HTERT RPE-1 (cell line): ENCODE results near the gene CDH13.

Experiments used
- in situ Hi-C: fragments of 300-500 bp; cut with MboI; formaldehyde crosslinking; loops from 4 replicates; pipeline ENCODE4 v1.14.3; 2020; ENCODE audit warnings: low sequenced_read_pairs

CDH13 gene

DNA sequence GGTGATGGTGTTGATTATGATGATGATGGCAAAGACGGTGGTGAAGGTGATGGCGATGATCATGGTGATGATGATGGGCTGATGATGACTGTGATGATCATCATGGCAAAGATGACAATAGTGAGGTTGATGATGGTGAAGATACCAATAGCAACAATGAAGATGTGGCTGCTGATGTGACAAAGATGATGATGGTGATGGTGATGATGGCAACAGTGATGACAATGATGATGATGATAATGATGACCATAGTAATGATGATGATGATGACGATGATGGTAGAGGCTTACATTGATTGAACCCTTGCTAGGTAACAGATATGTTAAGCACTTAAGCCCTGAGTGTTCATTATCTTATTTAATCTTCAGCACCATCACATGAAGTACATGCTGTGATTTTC lies 817.2 kb downstream of the CDH13 start:
- in situ Hi-C loops, result no loop called here

DNA sequence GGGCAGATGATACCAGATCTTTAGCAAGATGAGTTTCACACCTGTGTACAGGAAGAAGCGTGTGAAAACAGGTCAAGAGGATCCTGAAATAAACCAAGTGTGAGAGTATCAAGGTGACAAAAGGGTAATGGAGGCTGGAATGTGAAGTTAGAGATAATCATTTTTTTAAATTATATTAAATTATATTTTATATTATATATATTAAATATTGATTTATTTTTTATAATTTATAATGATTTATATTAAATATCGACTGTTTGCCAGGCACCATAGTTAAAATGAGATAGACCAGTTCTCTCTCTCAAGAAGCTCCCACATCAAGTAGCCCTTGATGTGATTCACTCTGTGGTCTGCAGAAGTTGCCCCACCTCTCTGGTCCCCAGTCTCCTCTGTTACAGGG lies 820.8 kb downstream of the CDH13 start:
- in situ Hi-C loops, result no loop called here

DNA sequence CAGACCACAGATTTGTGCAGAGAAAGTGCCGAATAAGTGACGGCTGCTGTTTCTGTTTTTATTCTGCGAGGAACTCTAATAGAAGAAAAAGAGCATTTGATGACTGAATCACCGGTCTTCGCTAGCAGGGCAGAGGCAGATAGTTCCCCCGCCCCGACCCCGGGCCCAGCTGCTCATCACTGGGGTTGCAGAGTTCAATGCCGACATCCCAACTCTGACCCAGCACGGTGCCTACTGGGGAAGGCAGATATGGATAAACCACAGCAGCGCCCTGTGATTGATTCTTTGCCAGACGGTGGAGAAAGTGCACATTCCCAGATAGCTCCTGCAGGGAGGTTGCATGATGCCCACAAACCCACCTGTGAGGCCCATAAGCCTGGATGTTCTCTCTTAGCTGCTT lies 823.1 kb downstream of the CDH13 start:
- in situ Hi-C loops, result no loop called here

DNA sequence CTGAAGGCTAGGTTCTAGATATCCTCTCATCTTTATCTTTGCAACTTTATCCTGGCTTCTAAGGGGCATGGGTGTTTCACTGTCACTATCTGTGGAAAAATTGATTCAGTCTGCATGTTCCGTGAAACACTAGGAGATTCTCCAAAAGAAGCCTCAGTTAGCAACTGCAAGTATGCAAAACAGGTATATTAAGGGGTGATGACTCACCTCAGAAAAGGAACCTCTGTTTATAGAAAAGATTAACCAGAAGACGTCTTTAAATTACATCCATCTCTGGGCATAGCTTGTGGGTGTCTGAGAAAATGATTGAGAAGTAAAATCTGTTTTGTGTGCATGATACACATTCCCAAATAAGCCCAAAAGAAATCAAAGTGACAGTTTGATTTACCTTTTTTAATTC lies 827.2 kb downstream of the CDH13 start:
- in situ Hi-C loops, result no loop called here

DNA sequence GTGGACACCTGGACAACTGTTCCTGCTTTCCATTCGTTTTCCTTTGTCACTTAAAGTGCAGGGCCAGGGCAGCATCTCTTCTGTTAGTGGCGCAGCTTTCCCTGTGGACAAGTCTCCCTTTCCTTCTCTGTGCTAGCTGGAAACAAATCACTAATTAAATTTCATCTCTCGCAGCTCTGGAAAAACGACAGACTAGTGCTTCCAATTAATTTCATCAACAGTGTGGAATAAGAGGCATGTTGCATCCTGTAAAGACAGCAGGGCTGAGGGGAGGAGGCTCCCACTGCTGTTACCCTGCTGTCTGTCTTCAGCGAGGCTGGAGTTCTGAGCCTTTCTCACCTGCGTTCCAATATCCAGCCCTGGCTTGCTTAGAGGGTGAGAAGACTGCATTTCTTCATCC lies 828.9 kb downstream of the CDH13 start:
- in situ Hi-C loops, result no loop called here

DNA sequence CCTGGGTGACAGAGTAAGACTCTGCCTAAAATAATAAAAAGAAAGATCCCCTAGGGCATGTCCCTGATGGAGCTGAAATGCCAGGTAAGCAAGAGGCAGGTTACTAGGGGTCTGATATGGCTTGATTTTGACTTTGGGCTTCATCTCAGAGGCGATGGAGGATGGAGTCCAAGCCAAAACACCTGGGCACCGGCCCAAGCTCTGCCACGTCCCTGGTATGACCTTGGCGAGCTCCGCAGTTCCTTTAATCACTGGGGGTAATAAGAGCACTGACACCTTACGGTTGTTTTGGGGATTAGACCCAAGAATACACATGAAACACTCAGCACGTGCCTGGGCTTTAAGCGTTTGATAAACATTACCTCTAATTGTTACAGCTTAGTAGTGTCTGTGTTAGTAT lies 830.2 kb downstream of the CDH13 start:
- in situ Hi-C loops, result no loop called here

DNA sequence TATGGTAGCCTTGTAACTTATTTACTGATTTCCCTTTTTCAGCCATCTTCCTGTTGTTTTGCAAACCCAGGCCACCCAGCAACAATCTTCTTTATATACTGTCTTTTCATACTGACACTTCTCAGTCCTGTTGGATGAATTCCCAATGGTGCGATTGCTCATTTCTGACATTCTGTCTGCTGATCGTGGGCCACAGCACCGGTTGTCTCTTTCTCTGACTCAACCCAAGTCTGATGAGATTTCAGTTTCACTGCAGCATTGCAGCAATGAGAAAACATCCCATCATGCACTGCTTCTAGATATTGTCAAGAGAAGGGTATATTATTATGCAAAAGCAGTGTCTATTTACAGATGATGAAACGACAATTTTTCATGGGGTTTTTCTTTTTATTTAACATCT lies 831.8 kb downstream of the CDH13 start:
- in situ Hi-C loops, result no loop called here

DNA sequence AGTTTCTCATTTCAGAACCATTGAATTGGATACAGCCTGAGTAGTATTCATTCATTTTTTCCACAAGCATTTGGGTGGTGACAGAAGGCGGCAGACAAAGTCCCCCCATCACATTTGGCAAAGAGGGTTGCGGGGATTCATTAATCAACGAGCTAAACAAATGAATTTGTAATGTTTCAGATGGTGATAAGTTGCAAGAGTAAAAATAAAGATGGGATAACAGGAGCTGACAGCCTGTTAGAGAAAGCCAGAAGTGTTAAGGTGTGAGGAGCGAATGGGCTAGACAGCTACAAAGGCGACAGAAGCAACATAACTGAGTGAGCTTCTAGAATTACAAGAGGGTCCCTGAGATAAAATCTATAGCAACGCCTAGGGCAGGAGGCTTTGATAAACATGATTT lies 838.2 kb downstream of the CDH13 start:
- in situ Hi-C loops, result no loop called here

DNA sequence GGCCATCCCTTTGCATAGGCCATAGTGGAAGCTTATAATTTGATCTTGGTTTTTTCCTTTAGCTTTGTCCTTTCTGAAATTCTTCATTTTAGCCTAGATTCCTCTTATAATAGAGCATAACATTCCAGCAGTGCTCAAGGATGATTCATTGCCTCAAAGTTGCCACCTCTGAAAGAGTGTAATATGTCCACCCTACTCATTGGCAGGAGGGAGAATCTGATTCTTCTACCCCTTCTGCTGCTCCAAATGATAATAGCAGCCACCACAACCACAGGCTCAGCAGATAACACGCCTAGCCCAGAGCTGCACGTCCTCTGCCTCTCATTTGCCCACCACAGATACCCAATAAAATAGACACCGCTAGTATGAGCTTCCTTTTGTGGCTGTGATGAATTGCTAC lies 843.6 kb downstream of the CDH13 start:
- in situ Hi-C loops, result no loop called here

DNA sequence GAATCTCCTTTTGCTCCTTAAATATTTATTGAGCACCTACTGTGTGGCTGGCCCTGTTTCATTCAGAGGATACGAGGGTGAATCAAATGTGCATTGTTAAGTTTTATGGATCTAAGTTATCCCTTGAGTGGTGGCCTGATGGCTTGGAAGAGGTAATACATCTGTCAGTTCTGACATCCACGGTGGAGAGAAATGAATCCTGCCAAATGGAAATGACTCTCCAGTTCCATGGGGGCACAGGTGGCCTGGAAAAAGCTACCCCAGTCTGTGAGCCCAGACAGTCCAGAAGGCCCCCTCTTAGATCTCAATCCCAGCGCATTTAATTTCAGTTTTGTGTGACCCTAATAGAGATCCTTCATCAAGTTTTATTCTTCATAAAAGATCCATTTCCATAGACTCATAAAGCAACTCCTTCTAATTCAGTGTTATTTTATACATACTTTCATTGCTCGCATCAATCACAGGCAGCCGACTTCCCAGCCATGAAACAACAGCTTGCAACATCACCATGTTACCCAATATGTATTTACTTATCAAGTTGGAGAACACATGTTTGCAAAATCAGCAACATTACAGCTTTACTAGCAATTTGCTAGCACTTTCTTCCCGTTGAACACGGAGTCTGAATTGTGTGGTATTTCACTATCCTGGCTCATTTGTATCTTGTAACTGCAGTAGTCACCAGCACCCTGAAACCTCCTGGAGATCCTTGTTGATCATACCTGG lies 846.2 kb downstream of the CDH13 start:
- in situ Hi-C loops, result no loop called here

DNA sequence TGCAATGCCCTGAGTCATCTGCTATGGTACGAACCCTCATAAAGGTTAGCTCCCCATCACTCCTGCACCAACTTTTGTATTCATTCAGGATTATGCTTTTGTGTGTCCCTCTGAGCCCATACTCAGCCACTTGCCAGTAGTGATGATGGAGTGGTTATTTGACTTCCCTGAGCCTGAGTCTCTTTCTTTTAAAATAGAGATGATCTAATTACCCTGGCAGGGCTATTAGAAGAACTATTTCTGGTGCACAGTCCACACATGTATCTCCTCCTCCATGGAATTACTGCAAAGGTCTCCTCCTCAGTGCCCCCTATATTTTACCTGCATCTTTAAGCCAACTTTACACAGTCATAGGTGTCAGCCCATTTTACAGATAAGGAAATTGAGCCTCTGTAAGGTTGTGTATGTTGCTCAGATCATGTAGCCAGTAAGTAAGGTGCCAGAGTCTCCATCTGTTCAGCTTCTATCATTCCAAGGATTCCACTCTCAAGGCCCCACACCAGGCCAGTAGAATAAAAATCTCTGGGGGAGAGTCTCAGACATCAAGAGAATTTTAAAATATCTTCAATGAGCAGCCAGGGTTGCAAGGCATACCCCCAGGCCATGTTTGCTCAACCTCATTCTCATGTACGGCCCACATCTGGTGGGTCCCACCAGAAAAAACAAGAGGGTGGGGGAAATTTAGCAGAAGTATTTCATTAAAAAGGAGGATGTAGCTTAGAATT lies 847.3 kb downstream of the CDH13 start:
- in situ Hi-C loops, result no loop called here

DNA sequence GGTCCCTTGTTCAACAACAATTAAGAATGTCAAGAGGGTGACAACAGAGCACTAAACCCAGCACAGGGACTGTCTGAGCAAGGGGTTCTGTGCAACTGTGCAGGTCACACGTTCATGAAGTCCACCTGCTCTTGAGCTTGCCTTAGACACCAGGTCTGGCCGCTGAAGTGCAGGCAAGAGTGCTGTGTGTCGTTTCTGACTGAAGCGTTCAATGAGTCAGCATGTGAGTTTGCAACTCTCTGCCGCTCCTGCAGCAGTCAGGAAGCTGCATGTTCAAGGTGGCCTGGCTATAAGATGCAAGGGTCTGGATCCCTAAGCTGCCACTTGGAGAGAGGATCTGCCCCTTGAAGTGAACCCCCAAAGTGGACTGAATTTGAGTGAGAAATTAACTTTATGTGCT lies 848.3 kb downstream of the CDH13 start:
- in situ Hi-C loops, result no loop called here

DNA sequence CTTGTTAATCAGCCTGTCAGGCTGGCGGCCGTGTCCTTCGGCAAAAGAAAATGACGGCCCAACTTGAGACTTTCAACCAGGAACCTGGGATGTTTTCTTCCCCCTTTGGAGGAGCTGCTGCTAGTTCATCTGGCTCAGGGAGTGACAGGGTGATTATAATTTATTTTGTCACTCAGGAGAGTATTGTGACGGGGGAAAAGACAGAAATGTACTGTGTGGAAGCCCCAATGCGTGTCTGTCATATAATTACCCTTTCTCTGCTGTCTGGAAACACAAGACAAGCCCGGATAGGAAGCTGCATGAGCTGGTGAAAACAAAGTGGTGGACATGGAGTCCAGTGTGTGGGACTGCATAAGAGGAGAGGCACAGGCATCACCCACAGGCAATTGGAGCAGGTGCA lies 854.8 kb downstream of the CDH13 start:
- in situ Hi-C loops, result no loop called here

DNA sequence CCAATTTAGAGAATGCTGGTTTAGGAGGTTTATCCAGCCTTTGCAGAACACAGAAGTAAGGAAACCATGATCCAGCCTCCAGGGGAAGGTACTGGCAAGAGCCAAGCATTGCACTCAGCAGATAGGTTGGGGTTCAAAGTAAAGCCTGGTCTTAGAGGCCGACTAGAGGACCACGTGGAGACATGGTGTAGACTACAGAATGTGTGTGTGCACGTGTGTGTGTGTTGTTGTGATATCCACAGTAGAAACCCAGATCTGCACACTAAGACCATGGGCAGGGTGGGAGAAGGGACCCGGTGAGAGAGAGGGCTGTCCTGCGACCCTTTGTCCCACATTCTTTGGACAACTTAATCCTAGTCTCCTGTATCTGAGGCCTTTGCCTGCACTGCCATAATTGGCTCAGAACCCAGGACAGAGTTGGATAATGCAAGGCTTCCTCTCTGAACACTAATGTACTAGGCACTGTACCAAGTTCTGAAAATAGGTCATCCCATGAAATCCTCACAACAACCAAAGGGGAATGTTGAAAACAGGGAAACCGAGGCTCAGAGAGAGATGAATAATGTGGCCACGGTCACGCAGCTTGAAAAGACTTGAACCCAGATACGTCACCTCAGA lies 855.9 kb downstream of the CDH13 start:
- in situ Hi-C loops, result no loop called here

DNA sequence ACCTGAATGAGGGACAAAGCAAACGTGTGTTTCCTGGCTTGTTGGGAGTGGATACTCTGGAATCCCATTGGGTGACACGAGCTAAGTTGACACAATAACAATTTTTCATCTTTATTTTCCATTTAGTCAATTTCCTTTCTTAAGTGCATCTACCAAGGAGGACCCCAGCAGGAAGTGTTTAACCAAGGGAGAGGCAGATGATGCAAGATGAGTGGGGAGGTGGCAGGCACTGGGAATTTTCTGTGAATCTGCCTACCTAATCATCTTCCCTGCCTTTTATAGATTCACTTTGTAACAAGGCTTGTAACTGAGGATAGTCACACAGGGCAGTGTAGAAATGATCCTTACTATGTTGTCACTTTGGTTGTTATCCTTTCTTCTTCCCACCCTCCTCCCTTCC lies 863.3 kb downstream of the CDH13 start:
- in situ Hi-C loops, result no loop called here

DNA sequence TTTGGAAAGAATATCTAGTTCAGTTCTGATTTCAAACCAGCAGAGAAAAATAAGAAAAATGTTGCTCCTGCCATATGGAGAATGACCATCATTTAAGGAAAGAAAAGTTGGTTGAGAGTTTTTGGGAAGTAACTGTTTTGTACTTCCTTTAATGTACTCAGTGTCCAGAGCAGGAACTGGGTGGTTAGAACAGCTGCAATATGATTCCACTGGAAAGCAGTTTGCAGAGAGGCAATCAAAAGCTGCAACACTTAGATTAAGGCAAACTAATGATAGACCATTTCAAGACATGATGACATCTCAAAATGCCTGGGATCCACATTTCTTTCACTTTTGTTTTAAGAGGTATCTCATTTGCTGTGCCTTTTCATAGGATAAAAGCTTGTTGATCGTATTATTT lies 867.7 kb downstream of the CDH13 start:
- in situ Hi-C loops, result no loop called here

DNA sequence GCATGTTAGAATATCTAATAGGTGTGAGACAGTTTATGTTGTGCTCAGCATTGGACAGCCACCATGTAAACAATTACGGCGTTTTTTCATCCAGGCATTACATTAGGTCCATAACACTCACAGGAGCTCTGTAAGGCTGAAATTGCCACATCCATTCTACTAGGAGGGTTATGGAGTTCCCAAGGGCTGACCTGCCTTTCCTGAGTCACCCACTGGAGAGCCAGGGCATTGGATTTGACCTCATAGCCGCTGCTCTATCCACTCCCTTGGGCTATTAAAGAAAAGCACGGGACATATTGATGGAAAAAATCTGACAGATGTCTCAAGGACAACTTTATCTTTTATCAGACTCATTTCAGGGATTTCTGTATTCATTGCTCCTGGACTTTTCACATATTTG lies 874.7 kb downstream of the CDH13 start:
- in situ Hi-C loops, result no loop called here

DNA sequence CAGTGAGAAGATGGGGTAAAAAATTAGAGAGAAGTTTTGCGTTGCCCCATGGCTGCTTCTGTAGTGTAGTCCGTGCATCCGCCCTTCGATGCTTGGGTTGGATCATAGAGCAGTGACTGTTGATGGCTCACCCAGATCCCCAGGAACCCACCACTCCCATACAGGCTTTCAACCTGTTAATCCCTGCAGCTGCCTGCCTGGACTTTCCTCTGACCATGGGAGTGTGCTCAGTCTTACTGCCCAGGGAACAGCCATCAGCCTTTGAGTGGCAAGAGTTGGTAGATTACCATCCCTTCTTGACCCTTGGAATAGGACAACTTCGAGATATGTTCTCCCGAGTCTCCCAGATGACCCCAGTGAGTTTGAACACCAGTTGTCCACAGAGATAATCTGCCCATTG lies 881.5 kb downstream of the CDH13 start:
- in situ Hi-C loops, result no loop called here

DNA sequence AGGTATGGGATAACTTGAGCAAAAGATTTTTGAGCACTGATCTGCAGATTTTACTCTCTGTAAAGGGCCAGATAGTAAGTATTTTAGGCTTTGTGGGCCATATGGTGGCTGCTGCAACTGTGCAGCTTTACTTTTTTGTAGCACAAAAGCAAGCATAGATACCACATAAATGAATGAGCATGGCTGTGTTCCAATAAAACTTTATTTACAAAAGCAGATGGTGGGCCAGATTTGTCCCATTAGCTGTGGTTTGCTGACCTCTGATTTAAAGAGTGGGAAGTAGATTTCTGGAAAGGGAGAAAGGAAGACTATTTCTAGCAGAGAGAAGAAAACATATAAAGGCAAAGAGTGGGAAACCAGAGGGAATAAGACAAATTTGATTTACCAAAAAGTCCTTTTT lies 882.5 kb downstream of the CDH13 start:
- in situ Hi-C loops, result no loop called here

DNA sequence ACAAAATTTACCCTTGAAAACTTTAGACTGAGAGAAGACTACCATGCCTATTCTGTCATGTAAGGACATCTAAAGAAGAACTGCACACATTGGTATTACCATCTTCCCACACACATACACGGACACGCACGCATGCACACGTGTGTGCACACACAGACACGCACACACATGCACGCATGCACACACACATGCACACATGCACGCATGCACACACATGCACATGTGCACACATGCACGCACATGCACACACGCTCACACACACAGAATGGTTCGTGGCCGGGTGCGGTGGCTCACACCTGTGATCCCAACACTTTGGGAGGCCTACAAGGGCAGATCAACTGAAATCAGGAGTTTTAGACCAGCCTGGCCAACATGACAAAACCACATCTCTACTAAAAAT lies 884.1 kb downstream of the CDH13 start:
- in situ Hi-C loops, result no loop called here

DNA sequence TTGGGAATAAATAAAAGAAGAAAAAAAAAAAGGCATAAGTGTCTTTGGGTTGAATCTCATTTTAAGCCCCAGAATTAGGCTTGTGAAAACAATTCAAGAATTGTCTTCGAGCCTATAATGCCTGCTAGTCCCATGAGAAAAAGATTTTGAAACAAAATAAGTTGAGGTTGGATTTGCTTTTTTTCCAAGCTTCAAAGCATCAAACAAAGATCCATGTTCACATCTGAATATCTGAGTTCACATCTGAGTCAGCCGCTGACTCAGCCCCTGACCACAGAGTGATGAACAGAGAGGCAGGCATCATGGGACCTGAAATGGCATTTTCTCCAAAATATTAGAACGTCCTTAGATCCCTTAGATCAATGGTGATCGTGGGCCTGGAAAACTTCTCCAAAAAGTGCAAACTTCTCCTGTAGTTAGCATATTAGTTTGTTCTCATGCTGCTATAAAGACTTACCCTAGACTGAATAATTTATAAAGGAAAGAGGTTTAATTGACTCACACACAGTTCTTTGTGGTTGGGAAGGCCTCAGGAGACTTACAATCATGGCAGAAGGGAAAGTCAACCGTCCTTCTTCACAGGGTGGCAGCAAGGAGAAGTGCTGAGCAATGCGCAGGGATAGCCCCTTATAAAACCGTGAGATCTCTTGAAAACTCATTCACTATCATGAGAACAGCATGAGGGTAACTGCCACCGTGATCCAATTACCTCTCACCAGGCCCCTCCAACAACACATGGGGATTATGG lies 886.4 kb downstream of the CDH13 start:
- in situ Hi-C loops, result no loop called here

DNA sequence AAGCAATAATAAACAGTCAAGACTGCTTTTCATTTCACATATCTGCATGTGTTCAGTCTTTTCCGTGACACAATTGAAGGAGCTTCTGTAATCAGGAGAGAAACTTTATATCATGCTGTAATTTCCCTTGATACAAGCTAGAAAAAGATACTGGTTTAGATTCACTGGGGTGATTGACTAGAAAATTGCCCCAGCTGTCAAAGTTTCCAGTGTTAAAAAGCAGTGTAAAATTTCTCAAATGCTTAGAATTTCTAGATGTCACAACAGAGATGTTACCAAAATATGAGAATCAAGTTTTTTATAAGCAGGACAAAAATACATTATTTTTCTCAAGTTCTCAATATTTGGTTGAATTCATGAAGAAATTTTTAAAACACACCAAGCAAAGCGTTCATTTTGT lies 888.6 kb downstream of the CDH13 start:
- in situ Hi-C loops, result no loop called here
